Upper lobe of left lung (tissue), 4 donors: Measurements from ENCODE around the gene CD79A.

Experiments used
- POLR2A ChIP-seq, 4 donors: fragments of 450-650 bp; IDR thresholded peaks; one replicate each; pipeline ENCODE4 v1.5.1; 2016 to 2017; ENCODE audit warnings: antibody characterized with exemption in 4 of 4, mild to moderate bottlenecking in 2 of 4
- POLR2AphosphoS5 ChIP-seq, 2 donors: sonication (generic); formaldehyde crosslinking; IDR thresholded peaks; one replicate each; pipeline ENCODE4 v1.5.1; 2017; ENCODE audit warnings: antibody characterized with exemption in 2 of 2
- TF ChIP-seq, protein P1 (sequence below), 6 experiments: fragments of 450-650 bp in 4 of 6; fragments of 200-600 bp in 2 of 6; sonication (generic) in 2 of 6; IDR thresholded peaks; one replicate each; pipeline ENCODE4 v1.5.1; 2016 to 2019; ENCODE audit warnings: antibody characterized with exemption in 6 of 6

DNA sequence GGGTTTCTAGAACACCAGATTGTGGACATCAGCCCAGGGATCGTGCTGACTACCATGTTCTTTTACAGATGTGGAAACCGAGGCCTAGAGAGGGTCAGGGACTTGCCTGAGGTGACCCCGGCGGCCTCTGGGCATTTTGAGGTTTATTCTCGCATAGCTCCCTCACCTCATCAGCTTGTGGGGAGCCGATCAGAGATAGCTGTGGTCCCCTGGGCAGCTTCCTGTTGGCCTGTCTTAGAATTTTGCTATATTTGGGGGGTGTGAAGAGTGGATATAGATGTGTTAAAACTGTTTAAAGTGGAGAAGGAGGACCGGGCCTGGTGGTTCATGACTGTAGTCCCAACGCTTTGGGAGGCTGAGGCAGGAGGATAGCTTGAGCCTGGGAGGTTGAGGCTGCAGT is 12.8 kb downstream of the CD79A start:
- TF ChIP-seq POLR2A (IDR thresholded peaks at IDR 0.05) (no peak), POLR2AphosphoS5 (IDR thresholded peaks at IDR 0.05) (no peak)
- TF ChIP-seq, protein P1, sequence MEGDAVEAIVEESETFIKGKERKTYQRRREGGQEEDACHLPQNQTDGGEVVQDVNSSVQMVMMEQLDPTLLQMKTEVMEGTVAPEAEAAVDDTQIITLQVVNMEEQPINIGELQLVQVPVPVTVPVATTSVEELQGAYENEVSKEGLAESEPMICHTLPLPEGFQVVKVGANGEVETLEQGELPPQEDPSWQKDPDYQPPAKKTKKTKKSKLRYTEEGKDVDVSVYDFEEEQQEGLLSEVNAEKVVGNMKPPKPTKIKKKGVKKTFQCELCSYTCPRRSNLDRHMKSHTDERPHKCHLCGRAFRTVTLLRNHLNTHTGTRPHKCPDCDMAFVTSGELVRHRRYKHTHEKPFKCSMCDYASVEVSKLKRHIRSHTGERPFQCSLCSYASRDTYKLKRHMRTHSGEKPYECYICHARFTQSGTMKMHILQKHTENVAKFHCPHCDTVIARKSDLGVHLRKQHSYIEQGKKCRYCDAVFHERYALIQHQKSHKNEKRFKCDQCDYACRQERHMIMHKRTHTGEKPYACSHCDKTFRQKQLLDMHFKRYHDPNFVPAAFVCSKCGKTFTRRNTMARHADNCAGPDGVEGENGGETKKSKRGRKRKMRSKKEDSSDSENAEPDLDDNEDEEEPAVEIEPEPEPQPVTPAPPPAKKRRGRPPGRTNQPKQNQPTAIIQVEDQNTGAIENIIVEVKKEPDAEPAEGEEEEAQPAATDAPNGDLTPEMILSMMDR (IDR thresholded peaks at IDR 0.05), result no peak
